Mesothelial cell of epicardium (in vitro differentiated cells): ENCODE results near the gene JAML. TPM values are rescaled to one million over a fixed set of nuclear protein-coding genes. Genes with fewer than 3 reads are reported as not detected.

Experiments used
- DNase-seq, 2 experiments: peaks; one replicate each; pipeline ENCODE4 v3.0.0; 2021; ENCODE audit warnings: low spot score in 2 of 2; ENCODE audit not compliant: unreplicated experiment in 2 of 2
- H3K27ac Mint-ChIP-seq: 2 replicates; pipeline ENCODE4 v1.8.0; 2021; ENCODE audit warnings: mixed read lengths
- H3K27me3 Mint-ChIP-seq: 2 replicates; pipeline ENCODE4 v1.8.0; 2021; ENCODE audit warnings: low read depth, mixed read lengths
- H3K36me3 Mint-ChIP-seq: 2 replicates; pipeline ENCODE4 v1.8.0; 2021; ENCODE audit warnings: mixed read lengths
- H3K4me1 Mint-ChIP-seq: 2 replicates; pipeline ENCODE4 v1.8.0; 2021; ENCODE audit warnings: mixed read lengths
- H3K4me3 Mint-ChIP-seq: 2 replicates; pipeline ENCODE4 v1.8.0; 2021; ENCODE audit warnings: mild to moderate bottlenecking, moderate library complexity, mixed read lengths
- H3K9me3 Mint-ChIP-seq: 2 replicates; pipeline ENCODE4 v1.8.0; 2021; ENCODE audit warnings: mixed read lengths
- total RNA-seq: library from RNA; stranded (reverse); gene quantifications from 3 replicates; pipeline ENCODE4 v1.2.1, GENCODE V29; 2021
- TF ChIP-seq, protein P1 (sequence below): fragments of 200-600 bp; sonication (generic); IDR thresholded peaks from one replicate; pipeline ENCODE4 v1.5.0; 2021; ENCODE audit warnings: antibody characterized with exemption; ENCODE audit not compliant: unreplicated experiment

JAML gene
- total RNA-seq, 1 donor from 2014 or later = not detected

DNA sequence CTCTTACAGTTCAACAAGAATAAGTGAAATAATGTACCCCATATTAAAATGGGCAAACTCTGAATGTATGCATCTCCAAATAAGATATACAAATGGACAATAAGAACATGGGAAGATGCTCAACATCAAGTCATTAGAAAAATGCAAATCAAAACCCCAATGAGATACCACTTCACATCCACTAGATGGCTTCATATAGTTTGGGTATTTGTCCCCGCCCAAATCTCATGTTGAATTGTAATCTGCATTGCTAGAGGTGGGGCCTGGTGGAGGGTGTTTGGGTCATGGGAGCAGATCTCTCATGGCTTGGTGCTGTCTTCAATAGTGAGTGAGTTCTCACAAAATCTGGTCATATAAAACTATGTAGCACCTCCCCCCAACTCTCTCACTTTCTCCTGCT is 33.6 kb upstream of the JAML start:
- no peak for DNase-seq
- TF ChIP-seq, protein P1, sequence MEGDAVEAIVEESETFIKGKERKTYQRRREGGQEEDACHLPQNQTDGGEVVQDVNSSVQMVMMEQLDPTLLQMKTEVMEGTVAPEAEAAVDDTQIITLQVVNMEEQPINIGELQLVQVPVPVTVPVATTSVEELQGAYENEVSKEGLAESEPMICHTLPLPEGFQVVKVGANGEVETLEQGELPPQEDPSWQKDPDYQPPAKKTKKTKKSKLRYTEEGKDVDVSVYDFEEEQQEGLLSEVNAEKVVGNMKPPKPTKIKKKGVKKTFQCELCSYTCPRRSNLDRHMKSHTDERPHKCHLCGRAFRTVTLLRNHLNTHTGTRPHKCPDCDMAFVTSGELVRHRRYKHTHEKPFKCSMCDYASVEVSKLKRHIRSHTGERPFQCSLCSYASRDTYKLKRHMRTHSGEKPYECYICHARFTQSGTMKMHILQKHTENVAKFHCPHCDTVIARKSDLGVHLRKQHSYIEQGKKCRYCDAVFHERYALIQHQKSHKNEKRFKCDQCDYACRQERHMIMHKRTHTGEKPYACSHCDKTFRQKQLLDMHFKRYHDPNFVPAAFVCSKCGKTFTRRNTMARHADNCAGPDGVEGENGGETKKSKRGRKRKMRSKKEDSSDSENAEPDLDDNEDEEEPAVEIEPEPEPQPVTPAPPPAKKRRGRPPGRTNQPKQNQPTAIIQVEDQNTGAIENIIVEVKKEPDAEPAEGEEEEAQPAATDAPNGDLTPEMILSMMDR = no peak
- Mint-ChIP-seq H3K27me3 (peaks cover 19% of the 10 kb centered on the region), H3K36me3 (peaks cover 27% of the 10 kb centered on the region), H3K4me1 (peaks cover 15% of the 10 kb centered on the region), H3K27ac (no peak overlapping the region), H3K4me3 (no peak overlapping the region), H3K9me3 (peaks cover 5% of the 10 kb centered on the region)

DNA sequence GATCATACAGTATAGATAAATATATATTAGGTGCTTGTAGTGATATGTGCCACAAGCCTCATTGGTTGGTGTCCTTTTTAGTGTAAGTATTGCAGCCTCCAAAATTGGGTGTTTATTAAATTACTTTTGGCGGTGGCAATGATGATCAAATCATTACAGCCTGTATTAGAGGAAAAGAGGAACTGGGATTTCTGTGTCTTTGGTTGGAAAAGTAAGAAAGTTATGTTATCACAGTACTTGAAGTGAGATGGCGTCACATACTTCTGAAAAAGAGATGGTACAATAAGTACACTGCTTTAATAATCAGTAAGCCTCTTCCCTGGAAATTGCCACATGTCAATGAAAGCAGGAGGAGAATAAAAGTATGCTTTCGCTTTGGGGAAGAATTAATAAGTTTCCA is 27.9 kb upstream of the JAML start:
- no peak for DNase-seq
- peaks cover 20% of the 10 kb centered on the region for H3K27me3 Mint-ChIP-seq
- peaks cover 10% of the 10 kb centered on the region for H3K4me1 Mint-ChIP-seq
- peaks cover 3% of the 10 kb centered on the region for H3K36me3 Mint-ChIP-seq
- H3K27ac Mint-ChIP-seq = peak overlapping the region; percentile 100
- H3K4me3 Mint-ChIP-seq = peak overlapping the region; percentile 96
- H3K9me3 Mint-ChIP-seq = no peaks in the 10 kb centered on the region
- TF ChIP-seq, protein P1 = no peak

DNA sequence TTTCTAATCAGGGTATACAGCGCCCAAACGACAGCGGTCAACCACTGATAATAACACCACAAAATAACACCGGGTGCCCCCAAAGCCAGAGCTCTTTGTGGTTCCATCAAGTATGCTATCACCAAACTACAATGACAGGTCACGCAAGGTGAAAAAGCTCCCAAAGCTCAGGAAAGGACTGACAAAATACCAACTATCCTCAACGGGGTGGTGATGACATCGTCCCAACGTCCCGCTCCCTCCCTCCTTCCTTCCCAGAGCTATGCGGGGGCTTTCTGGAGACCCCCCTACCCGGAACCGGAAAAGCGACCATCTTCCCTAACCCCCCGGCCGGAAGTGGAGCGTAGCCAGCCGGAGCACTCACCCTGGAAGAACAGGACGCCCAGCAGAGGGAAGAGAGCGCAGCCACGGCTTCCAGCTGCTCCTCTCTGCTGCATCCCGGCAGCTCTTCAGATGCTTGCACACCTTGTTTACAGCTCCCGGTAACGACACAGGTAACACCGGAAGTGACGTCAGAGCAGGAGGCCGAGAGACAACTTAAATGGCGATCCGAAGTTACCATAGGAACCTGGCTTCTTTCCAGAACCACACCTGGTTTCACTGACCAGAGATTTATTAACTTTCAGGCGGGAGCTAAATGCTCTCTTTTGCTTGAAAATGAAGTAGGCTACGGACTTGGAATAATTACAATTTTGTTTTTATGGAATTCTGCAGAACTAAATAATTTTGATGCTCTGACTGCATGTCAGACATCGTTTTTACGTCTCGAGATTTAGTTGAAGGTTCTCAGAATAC is 27.2 kb upstream of the JAML start, which contains the start of gene MPZL3:
Gene MPZL3, minus strand, starts transcription at position 508 of the 795 bp plus-strand sequence. Its CDS starts 71 bp downstream, at position 437.
- peak within 1 kb of the TSS; percentile 96 for H3K4me3 Mint-ChIP-seq
- peak; percentile 74 to 83 for DNase-seq
- H3K9me3 Mint-ChIP-seq = no peaks in the 10 kb centered on the region
- peaks cover 24% of the 10 kb centered on the region for H3K27me3 Mint-ChIP-seq
- TF ChIP-seq, protein P1 = no peak
- H3K27ac Mint-ChIP-seq = peak within 1 kb of the TSS; percentile 100
- peaks cover 3% of the 10 kb centered on the region for H3K36me3 Mint-ChIP-seq
- peaks cover 10% of the 10 kb centered on the region for H3K4me1 Mint-ChIP-seq

DNA sequence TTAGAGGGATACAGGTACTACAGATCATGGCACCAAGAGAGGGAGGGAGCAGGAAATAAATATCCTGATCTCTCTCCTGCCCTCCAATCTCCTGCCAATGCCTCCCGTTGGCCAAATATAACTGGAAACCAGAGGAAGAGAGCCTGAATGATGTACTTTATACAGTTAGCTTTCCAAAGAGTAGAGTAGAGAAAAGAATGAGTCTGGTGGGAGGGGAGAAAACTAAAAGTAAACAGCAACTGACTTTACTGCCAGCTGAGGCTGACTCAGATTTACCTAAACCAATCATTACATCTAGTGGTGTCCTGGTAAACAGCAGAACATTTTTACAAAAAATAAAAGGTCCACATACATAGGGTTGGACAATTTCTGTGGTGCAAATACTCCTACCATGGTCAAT is 22.2 kb upstream of the JAML start:
- Mint-ChIP-seq H3K36me3 (no peaks in the 10 kb centered on the region), H3K4me1 (peaks cover 18% of the 10 kb centered on the region), H3K27me3 (peaks cover 42% of the 10 kb centered on the region), H3K4me3 (no peak overlapping the region), H3K27ac (no peak overlapping the region), H3K9me3 (no peaks in the 10 kb centered on the region)
- no peak for DNase-seq
- TF ChIP-seq, protein P1 = no peak

DNA sequence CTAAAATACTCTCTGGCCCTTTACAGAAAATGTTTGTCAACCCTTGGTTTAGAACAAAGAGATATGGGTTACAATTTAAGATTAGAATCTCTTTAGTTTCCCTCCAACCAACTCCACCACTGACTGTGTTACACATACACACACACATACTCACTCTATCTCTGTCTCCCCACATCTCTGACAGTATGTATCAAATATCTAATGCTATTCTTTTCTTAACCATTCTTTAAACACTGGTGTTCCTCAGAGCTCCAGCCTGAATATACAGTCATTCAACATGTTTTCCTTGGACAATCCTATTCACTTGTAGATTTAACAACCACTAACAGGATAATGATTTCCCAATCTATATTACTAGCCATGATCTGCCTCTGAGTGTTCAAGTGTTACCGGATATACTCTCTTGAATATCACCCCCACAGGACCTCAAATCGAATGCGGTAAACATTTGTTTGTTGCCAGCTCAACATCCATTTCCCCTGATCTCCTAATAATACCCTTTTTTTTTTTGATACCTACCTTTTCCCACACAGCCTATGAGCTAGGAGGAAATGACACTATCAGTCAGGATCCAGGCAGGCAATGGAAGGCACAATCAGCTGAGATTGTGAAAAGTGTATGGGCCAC is 21.2 kb upstream of the JAML start:
- H3K4me3 Mint-ChIP-seq = no peak overlapping the region
- no peaks in the 10 kb centered on the region for H3K36me3 Mint-ChIP-seq
- H3K9me3 Mint-ChIP-seq = no peaks in the 10 kb centered on the region
- no peak overlapping the region for H3K27ac Mint-ChIP-seq
- H3K4me1 Mint-ChIP-seq = peaks cover 25% of the 10 kb centered on the region
- peaks cover 42% of the 10 kb centered on the region for H3K27me3 Mint-ChIP-seq
- DNase-seq = no peak
- TF ChIP-seq, protein P1 = no peak
